Thoracic aorta (tissue), 2 donors: ENCODE data around the gene ERMAP. TPM values are rescaled to one million over a fixed set of nuclear protein-coding genes. Genes with fewer than 3 reads are reported as not detected.
"Not testable (repeated sequence)": the region's sequence is repeated elsewhere in the genome, so short reads cannot be mapped to it uniquely, and the experiment has no call there.

Experiments
- ATAC-seq: fragments of 150-250 bp; one replicate; pipeline ENCODE4 v1.8.0; 2017; ENCODE audit warnings: low read depth; ENCODE audit not compliant: insufficient number of reproducible peaks, low FRiP score
- DNase-seq: peaks from one replicate; pipeline ENCODE4 v3.0.0-alpha.2; 2020; ENCODE audit warnings: low spot score
- H3K27ac ChIP-seq, 2 donors: fragments of 200-600 bp; sonication (generic); 1 replicate in 1 of 2; 2 replicates in 1 of 2; pipeline ENCODE4 v1.5.1; 2016; ENCODE audit warnings: mild to moderate bottlenecking in 2 of 2, moderate library complexity in 2 of 2
- H3K27me3 ChIP-seq: fragments of 200-600 bp; sonication (generic); replicated peaks from 2 replicates; pipeline ENCODE4 v1.6.0; 2016; ENCODE audit warnings: mild to moderate bottlenecking; ENCODE audit not compliant: insufficient read depth
- H3K36me3 ChIP-seq: fragments of 200-600 bp; sonication (generic); one replicate; pipeline ENCODE4 v1.5.1; 2016
- H3K4me1 ChIP-seq, 2 donors: fragments of 200-600 bp; sonication (generic); 1 replicate in 1 of 2; 2 replicates in 1 of 2; pipeline versions ENCODE4 v1.5.1 to v1.6.0; 2016; ENCODE audit warnings: low read depth in 2 of 2, mild to moderate bottlenecking in 1 of 2; ENCODE audit not compliant: control insufficient read depth in 1 of 2
- H3K4me3 ChIP-seq: fragments of 200-600 bp; sonication (generic); 2 replicates; pipeline ENCODE4 v1.5.1; 2016; ENCODE audit warnings: mild to moderate bottlenecking
- H3K9me3 ChIP-seq: fragments of 200-600 bp; sonication (generic); 2 replicates; pipeline ENCODE4 v1.5.1; 2016
- CTCF ChIP-seq: fragments of 200-600 bp; sonication (generic); IDR thresholded peaks from one replicate; pipeline ENCODE4 v1.5.1; 2019; ENCODE audit warnings: antibody characterized with exemption
- total RNA-seq, 2 donors: library from RNA; depleted of rRNA; stranded (reverse); fragments of >200 nt; gene quantifications; one replicate each; pipeline versions ENCODE4 v1.1.0 to v1.2.3, GENCODE V29; 2016

ERMAP gene
- total RNA-seq, 2 donors from 2014 or later, result 7.0 to 18.0 TPM

- ATAC-seq (no peak), DNase-seq (no peak)
- H3K27ac ChIP-seq, result no peak overlapping the region
- no peaks in the 10 kb centered on the region for H3K27me3 ChIP-seq
- TF ChIP-seq CTCF, result no peak
- H3K4me3 ChIP-seq, result no peak overlapping the region
- H3K9me3 ChIP-seq, result no peaks in the 10 kb centered on the region
- peaks cover 5% of the 10 kb centered on the region for H3K36me3 ChIP-seq
- H3K4me1 ChIP-seq, result no peaks in the 10 kb centered on the region
Observed at GRCh38 chr1:42806171-42806570, 10.8 kb upstream of the ERMAP start.

- no peak for DNase-seq
- H3K27ac ChIP-seq, result no peak overlapping the region
- no peak for ATAC-seq
- H3K36me3 ChIP-seq, result peaks cover 5% of the 10 kb centered on the region
- H3K4me3 ChIP-seq, result no peak overlapping the region
- no peaks in the 10 kb centered on the region for H3K9me3 ChIP-seq
- TF ChIP-seq CTCF, result no peak
- no peaks in the 10 kb centered on the region for H3K4me1 ChIP-seq
- H3K27me3 ChIP-seq, result no peaks in the 10 kb centered on the region
Observed at GRCh38 chr1:42806593-42806992, 10.3 kb upstream of the ERMAP start.

- Histone ChIP-seq H3K4me3 (no peak overlapping the region), H3K36me3 (peaks cover 5% of the 10 kb centered on the region), H3K9me3 (no peaks in the 10 kb centered on the region), H3K27me3 (no peaks in the 10 kb centered on the region), H3K27ac (no peak overlapping the region), H3K4me1 (no peaks in the 10 kb centered on the region)
- TF ChIP-seq CTCF, result no peak
- DNase-seq, result no peak
- ATAC-seq, result no peak
Observed at GRCh38 chr1:42807056-42807668, 9.8 kb upstream of the ERMAP start.

GRCh38 chr1:42814815-42815214, 2.1 kb upstream of the ERMAP start:
- ATAC-seq, DNase-seq, H3K4me3 ChIP-seq, H3K27me3 ChIP-seq, H3K9me3 ChIP-seq, H3K27ac ChIP-seq, H3K36me3 ChIP-seq: not testable (repeated sequence)
- peaks cover 9 to 17% of the 10 kb centered on the region in 2 donors for H3K4me1 ChIP-seq

- peaks cover 9 to 17% of the 10 kb centered on the region in 2 donors for H3K4me1 ChIP-seq
- TF ChIP-seq CTCF, result no peak
- DNase-seq (no peak), ATAC-seq (no peak)
- H3K4me3 ChIP-seq, result peak overlapping the region; percentile 97
- H3K27me3 ChIP-seq, result no peaks in the 10 kb centered on the region
- no peaks in the 10 kb centered on the region for H3K9me3 ChIP-seq
- H3K27ac ChIP-seq, result peak overlapping the region; percentile 71 to 99
- no peaks in the 10 kb centered on the region for H3K36me3 ChIP-seq
Observed at GRCh38 chr1:42815941-42816584, 859 bp upstream of the ERMAP start.
